Dermis microvascular lymphatic vessel endothelial cell (primary cell): ENCODE data around the gene RXFP1. TPM values are rescaled to one million over a fixed set of nuclear protein-coding genes. Genes with fewer than 3 reads are reported as not detected.
A peak's percentile ranks its signal among the peaks of the same experiment; 100 is the strongest.
"Not testable (repeated sequence)": the region's sequence is repeated elsewhere in the genome, so short reads cannot be mapped to it uniquely, and the experiment has no call there.

ENCODE experiments used
- DNase-seq, 2 donors: peaks; one replicate each; pipeline versions ENCODE4 v3.0.0 to v3.0.0-alpha.2; 2010; ENCODE audit warnings: low read depth in 2 of 2
- total RNA-seq: library from RNA; depleted of rRNA; stranded (reverse); fragments of >200 nt; gene quantifications from 2 replicates; pipeline ENCODE4 v1.2.1, GENCODE V29; 2014

RXFP1 gene
- total RNA-seq, 1 donor from 2014 or later = not detected

- no peak for DNase-seq
These were observed 91.4 kb downstream of the RXFP1 start for GRCh38 chr4:158613046-158613445.

GRCh38 chr4:158617956-158618355 lies 96.3 kb downstream of the RXFP1 start:
- DNase-seq = no peak

DNA sequence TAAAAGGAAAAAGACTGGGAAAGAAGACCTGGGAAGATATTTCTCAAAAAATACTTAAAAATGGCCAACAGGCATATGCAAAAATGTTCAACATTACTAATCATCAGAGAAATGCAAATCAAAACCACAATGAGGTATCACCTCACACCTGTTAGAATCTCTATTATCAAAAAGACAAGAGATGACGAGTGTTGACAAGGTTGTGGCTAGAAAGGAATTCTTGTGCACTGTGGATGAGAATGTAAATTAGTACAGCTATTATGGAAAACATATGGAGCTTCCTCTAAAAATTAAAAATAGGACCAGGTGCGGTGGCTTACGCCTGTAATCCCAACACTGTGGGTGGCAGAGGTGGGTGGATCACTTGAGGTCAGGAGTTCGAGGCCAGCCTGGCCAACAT lies 100.0 kb downstream of the RXFP1 start:
- DNase-seq = no peak

DNA sequence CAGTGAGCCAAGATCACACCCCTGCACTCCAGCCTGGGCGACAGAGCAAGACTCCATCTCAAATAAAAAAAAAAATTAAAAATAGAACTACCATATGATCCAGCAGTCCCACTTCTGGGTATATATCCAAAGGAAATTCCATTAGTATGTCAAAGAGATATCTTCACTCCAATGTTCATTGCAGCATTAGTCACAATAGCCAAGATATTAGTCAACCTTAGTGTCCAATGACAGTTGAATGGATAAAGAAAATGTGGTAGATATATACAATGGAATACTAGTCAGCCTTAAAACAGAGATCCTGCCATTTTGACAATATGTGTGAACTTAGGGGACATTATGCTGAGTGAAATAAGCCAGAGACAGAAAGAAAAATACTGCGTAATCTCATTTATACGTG lies 100.6 kb downstream of the RXFP1 start:
- DNase-seq = no peak

GRCh38 chr4:158624889-158625478 lies 103.3 kb downstream of the RXFP1 start:
- DNase-seq = peak; percentile 50 to 62

- DNase-seq = no peak
These were observed 103.9 kb downstream of the RXFP1 start for GRCh38 chr4:158625544-158625943.

DNA sequence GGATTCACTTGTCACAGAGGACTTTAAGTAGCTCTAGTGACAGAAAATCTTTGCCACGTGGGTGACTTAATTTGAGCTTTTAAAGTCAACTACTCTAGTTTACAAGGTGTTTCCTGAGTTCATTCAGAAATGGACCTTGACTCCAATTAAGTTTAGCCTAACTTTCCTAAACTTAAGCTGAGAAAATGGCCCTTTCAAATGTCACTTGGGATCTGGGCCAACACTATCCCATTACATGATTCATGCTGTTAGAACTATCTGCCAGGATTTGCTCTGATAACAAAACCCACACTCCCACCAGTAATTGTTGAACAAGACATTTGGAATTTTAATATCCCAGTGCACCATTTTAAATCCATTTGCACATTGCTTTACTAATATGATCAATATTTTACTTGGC lies 109.2 kb downstream of the RXFP1 start:
- DNase-seq = peak in 1 of 2 donors; percentile 5

DNA sequence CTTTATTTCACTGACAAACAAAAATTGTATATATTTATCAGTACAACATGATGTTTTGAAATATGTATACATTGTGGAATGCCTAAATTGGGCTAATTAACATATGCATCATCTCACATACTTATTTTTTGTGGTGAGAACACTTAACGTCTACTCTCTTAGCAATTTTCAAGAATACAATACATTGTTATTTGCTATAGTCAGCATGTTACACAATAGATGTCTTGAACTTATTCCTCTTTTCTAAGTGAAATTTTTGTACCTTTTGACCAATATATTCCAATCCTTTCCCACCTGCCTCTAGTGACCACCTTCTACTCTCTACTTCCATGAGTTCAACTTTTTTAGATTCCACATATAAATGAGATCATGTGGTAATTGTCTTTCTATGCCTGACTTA lies 114.9 kb downstream of the RXFP1 start:
- DNase-seq = no peak

- DNase-seq = no peak
These were observed 122.7 kb downstream of the RXFP1 start for GRCh38 chr4:158644356-158644755.

DNA sequence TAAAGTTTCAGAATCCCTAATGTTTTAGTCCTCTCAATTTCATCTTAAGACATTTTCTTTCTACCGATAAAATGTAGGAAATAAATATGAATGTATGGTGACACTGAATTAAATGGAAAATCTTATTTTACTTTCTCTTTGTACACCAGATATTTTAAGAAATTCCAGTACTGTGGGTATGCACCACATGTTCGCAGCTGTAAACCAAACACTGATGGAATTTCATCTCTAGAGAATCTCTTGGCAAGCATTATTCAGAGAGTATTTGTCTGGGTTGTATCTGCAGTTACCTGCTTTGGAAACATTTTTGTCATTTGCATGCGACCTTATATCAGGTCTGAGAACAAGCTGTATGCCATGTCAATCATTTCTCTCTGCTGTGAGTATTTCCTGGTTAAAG lies 123.1 kb downstream of the RXFP1 start:
- DNase-seq = no peak

DNA sequence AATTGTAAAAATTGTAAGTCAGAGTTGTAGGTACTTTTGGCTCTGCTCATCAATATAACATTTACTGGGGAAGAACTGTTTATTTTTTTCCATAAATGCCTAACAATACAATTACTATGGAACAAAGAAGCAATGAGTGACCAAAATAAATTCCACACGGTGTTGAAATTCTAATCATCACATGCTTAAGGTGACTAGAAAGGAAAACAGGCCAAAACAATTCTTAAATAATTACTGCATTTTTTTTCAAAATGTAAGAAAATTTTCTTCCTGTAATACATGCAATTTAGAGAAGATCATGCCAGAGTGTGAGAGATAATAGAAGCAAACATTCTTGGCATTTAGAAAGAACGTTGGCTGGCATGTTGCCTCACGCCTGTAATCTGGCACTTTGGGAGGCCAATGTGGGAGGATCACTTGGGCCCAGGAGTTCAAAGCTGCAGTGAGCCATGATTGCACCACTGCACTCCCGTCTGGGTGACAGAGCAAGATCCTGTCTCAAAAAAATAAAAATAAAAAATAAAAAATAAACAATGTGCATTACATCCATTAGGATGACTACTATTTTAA lies 127.5 kb downstream of the RXFP1 start:
- no peak for DNase-seq

GRCh38 chr4:158652920-158653319 lies 131.2 kb downstream of the RXFP1 start:
- DNase-seq = no peak

GRCh38 chr4:158656439-158656838 lies 134.8 kb downstream of the RXFP1 start:
- no peak for DNase-seq

DNA sequence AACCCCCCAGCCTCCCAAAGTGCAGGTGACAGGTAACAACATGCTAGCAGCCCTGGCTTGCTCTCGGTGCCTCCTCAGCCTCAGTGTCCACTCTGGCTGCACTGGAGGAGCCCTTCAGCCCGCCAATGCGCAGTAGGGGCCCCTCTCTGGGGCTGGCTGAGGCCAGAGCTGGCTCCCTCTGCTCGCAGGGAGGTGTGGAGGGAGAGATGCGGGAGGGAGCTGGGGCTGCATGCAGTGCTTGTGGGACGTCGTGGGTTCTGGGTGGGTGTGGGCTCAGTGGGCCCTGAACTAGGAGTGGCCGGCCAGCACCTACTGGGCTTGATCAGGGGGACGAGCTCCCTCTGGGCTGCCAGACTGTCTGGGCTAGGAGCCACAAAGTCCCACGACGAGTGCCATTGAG lies 135.6 kb downstream of the RXFP1 start:
- DNase-seq = no peak

DNA sequence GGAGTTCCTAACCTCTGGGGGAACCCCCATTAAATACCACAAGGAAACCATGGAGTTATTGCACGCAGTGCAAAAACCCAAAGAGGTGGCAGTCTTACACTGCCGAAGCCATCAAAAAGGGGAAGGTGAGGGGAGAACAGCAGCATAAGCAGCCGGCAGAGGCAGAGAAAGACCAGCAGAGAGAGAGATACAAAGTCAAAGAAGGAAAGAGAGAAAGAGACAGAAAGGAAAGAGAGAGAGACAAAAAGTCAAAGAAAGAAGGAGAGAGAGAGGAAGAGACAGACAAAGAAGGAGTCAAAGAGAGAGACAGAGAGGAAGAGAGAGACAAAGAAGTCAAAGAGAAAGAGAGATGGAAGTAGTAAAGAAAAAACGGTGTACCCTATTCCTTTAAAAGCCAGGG lies 141.6 kb downstream of the RXFP1 start:
- not testable (repeated sequence) for DNase-seq

DNA sequence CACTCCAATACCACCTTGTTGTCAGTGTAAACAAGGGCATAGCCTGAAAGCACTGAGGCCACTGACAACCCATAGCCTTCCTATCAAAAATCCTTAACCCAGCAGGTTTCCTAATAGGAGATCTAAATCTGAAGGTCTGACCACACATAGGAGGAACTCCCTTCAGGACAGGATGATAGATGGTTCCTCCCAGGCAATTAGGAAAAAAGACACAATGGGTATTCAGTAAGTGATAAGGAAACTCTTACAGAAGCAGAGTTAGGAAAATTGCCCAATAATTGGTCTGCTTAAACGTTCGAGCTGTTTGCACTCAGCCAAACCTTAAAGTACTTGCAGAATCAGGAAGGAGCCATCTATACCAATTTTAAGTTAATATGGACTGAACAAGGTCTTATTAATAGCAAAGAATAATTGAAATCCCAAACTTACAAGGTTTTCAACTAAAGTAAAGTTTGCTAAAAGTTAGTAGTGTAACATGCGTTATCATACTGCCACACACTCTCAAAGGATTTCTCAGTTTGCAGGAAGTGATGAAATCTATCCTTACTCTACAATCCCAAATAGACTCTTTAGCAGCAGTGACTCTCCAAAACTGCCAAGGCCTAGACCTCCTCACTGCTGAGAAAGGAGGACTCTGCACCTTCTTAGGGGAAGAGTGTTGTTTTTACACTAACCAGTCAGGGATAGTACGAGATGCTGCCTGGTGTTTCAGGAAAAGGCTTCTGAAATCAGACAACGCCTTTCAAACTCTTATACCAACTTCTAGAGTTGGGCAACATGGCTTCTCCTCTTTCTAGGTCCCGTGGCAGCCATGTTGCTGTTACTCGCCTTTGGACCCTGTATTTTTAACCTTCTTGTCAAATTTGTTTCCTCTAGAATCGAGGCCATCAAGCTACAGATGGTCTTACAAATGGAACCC lies 142.3 kb downstream of the RXFP1 start:
- DNase-seq = not testable (repeated sequence)

GRCh38 chr4:158664806-158665205 lies 143.1 kb downstream of the RXFP1 start:
- DNase-seq = no peak

DNA sequence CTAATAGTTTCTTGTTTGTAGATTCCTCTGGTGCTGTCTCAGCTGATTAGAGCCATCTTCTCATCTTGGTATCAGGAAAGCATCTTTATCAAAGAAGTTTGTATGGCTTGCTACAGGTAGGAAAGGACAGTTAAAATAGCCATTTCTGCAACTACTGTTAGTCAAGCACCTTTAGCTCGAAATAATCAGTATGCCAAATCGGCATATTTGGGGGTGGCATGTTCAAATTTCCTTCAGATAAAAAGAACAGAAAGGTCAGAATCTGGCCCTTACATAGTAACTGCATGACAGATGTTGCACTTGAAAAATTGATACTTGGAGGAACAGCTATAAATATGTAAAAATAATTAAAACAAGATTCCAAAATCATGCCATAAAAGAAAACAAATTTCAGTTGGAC lies 145.2 kb downstream of the RXFP1 start:
- DNase-seq = no peak

DNA sequence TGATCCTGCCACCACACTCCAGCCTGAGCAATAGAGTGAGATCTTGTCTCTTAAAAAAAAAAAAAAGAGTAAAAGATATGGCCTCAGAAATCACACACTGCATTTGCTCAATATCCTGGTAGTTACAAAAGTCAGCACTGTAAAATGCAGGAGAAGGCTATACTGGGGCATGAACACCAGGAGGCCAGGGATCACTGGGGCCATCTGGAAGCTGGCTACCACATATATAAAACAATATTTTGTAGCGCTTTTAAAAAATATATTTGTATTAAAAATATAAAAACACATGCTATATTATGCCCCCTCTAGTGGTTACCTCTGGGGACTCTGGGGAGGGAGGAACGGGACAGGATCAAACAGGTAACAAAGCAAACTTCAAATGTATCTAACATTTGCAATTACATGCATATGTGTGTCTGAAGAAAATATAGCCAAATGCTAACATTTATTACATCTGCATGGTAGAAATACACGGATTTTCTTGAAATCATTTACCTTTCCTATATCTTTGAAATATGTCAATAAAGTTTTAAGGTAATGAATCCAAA lies 146.0 kb downstream of the RXFP1 start:
- peak in 1 of 2 donors; percentile 10 for DNase-seq

GRCh38 chr4:158669310-158669709 lies 147.6 kb downstream of the RXFP1 start:
- no peak for DNase-seq

- peak in 1 of 2 donors; percentile 83 for DNase-seq
These were observed 149.4 kb downstream of the RXFP1 start for GRCh38 chr4:158670975-158671664.

DNA sequence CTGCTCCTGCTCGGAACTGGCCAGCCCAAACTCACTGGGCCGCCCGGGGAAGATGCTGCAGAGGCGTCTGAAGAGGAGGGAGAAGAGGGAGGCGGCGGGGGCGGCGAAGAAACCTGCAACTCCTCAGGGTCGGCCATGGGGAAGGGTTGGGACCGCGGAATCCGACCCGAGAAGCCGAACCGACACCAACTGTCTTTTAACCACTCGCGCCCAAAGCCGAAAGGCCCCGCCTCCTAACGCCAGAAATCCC lies 149.9 kb downstream of the RXFP1 start, which contains the start of gene C4orf46:
Gene C4orf46, minus strand, starts transcription at position 223 of the 250 bp plus-strand sequence. Its CDS starts 86 bp downstream, at position 137.
- DNase-seq = no peak
